ENCODE measurements around the gene SFSWAP. TPM values are rescaled to one million over a fixed set of nuclear protein-coding genes. Genes with fewer than 3 reads are reported as not detected.

SFSWAP gene
- total RNA-seq, 1 experiment from 2014 or later = 48.1 TPM

DNA sequence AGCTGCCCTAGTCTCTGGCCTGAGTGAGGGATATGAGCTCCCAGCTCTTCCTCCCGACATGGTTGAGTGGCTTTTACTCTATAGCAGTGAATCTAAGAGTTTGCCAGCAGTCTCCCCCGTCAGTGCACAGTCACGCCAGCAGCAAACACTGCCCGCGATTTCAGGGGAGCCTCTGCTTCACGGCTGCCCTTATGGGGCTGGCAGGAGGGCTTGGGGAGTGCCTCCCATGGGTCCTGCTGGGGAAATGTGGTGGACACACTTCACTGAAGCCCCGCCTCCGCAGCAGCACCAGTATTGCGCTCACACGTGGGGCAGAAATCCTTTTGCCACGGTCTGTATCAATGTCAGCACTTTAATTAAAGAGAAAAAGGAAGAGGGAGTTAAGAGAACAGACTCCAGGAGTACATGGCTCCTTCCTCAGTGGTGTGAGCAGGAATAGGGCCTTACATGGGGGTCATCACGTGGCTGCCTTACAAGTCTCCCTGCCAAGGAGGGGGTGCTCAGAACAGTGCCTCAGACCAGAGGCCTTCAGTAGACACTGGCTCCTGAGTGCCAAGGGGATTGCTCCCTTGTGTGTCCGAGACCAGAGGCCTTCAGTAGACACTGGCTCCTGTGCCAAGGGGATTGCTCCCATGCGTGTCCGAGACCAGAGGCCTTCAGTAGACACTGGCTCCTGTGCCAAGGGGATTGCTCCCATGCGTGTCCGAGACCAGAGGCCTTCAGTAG is 55.7 kb downstream of the SFSWAP start:
- Histone ChIP-seq H3K79me1 (ENCODE audit: insufficient read depth, low read depth, low read length, poor library complexity, severe bottlenecking) (no peaks in the 10 kb centered on the region), H3K4ac (ENCODE audit: low read depth, low read length) (no peak overlapping the region), H2BK15ac (ENCODE audit: low read depth, low read length) (no peak overlapping the region), H3K23me2 (ENCODE audit: insufficient read length, low read depth, low read length, poor library complexity, severe bottlenecking) (no peaks in the 10 kb centered on the region), H3K27ac (ENCODE audit: insufficient read length, low read depth, low read length) (no peak overlapping the region), H3K9me3 (ENCODE audit: control insufficient read depth, low read depth, low read length) (no peaks in the 10 kb centered on the region), H2AFZ (ENCODE audit: low read length) (no peak overlapping the region), H3K4me1 (ENCODE audit: insufficient read depth, low read length) (no peaks in the 10 kb centered on the region), H4K20me1 (ENCODE audit: control insufficient read depth, insufficient read depth, insufficient read length) (no peaks in the 10 kb centered on the region), H4K91ac (ENCODE audit: insufficient read length, low read depth, low read length) (no peak overlapping the region), H3K79me2 (ENCODE audit: insufficient read depth, low read length) (no peaks in the 10 kb centered on the region), H3K14ac (ENCODE audit: insufficient read depth, low read length) (no peak overlapping the region), H4K5ac (ENCODE audit: insufficient read length, low read depth, low read length) (no peak overlapping the region), H3K4me2 (ENCODE audit: insufficient read depth, insufficient read length, low read length) (no peak overlapping the region), H3T11ph (ENCODE audit: low read length) (no peak overlapping the region), H3K23ac (ENCODE audit: insufficient read length, low read depth, low read length) (no peak overlapping the region), H3K9ac (ENCODE audit: extremely low read depth, insufficient read length, low read length) (no peak overlapping the region), H2BK120ac (ENCODE audit: low read depth, low read length, poor library complexity, severe bottlenecking) (no peak overlapping the region), H2BK5ac (ENCODE audit: insufficient read length, low read length) (no peak overlapping the region), H3K18ac (ENCODE audit: insufficient read length, low read depth, low read length) (no peak overlapping the region), H3K56ac (ENCODE audit: insufficient read length, low read depth, low read length) (no peak overlapping the region), H4K8ac (replicated peaks; ENCODE audit: insufficient read length, low read depth, low read length) (no peak overlapping the region), H2BK20ac (ENCODE audit: low read depth, low read length, poor library complexity, severe bottlenecking) (no peak overlapping the region), H3K27me3 (ENCODE audit: insufficient read depth, low read length) (no peaks in the 10 kb centered on the region), H2AK5ac (ENCODE audit: insufficient read length, low read length) (no peak overlapping the region), H2BK12ac (ENCODE audit: insufficient read length, low read depth, low read length) (no peak overlapping the region)
- Mint-ChIP-seq H3K4me1 (peaks cover 5 to 6% of the 10 kb centered on the region in 2 experiments), H3K27ac (no peak overlapping the region), H3K36me3 (ENCODE audit: insufficient read depth in 1 of 3, low read depth in 3 of 3) (peaks cover 52 to 84% (median 76%) of the 10 kb centered on the region in 3 experiments), H3K9me3 (no peaks in the 10 kb centered on the region), H3K27me3 (ENCODE audit: low read depth) (no peaks in the 10 kb centered on the region), H3K4me3 (no peak overlapping the region)
- WGBS (ENCODE audit: extremely low coverage, insufficient read length, low lambda C conversion rate) = no CpG with 5 or more reads among the region's 17 CpGs
- no peak for TF ChIP-seq CTCF (conservative IDR thresholded peaks at IDR 0.05)
- no peak for DNase-seq

Data from H9 (cell line).